IMR-90 (cell line): ENCODE data around the gene DUSP6.

Source experiments
- BHLHE40 ChIP-seq: fragments of 150-350 bp; IDR thresholded peaks from 2 replicates; pipeline ENCODE4 v1.6.1; 2016; ENCODE audit warnings: mild to moderate bottlenecking, low read depth, low read length
- CEBPB ChIP-seq: IDR thresholded peaks from 2 replicates; pipeline ENCODE4 v1.6.1; 2012; ENCODE audit warnings: low read depth, low read length, improper control_type of control experiment
- ELK1 ChIP-seq: fragments of 150-350 bp; IDR thresholded peaks from 2 replicates; pipeline ENCODE4 v1.6.1; 2016; ENCODE audit warnings: low read depth, mild to moderate bottlenecking, low read length, moderate library complexity, borderline replicate concordance
- FOS ChIP-seq: fragments of 150-350 bp; IDR thresholded peaks from 2 replicates; pipeline ENCODE4 v1.6.1; 2016; ENCODE audit warnings: low read depth, low read length
- MAFK ChIP-seq: IDR thresholded peaks from 2 replicates; pipeline ENCODE4 v1.6.1; 2012; ENCODE audit warnings: low read depth, low read length, improper control_type of control experiment
- MAZ ChIP-seq: IDR thresholded peaks from 2 replicates; pipeline ENCODE4 v1.6.1; 2012; ENCODE audit warnings: low read depth, mild to moderate bottlenecking, low read length, improper control_type of control experiment, moderate library complexity, borderline replicate concordance
- NFE2L2 ChIP-seq: fragments of 150-350 bp; IDR thresholded peaks from 2 replicates; pipeline ENCODE4 v1.6.1; 2016; ENCODE audit warnings: low read depth, mild to moderate bottlenecking, low read length
- POLR2A ChIP-seq: IDR thresholded peaks from 2 replicates; pipeline ENCODE4 v1.6.1; 2012; ENCODE audit warnings: mild to moderate bottlenecking, low read depth, low read length
- RAD21 ChIP-seq: IDR thresholded peaks from 2 replicates; pipeline ENCODE4 v1.6.1; 2012; ENCODE audit warnings: low read length, improper control_type of control experiment
- RCOR1 ChIP-seq: IDR thresholded peaks from 2 replicates; pipeline ENCODE4 v1.6.1; 2012; ENCODE audit warnings: mild to moderate bottlenecking, low read length, improper control_type of control experiment; ENCODE audit not compliant: insufficient replicate concordance
- SMC3 ChIP-seq: fragments of 150-350 bp; IDR thresholded peaks from 2 replicates; pipeline ENCODE4 v1.6.1; 2016; ENCODE audit warnings: low read depth, mild to moderate bottlenecking, antibody characterized with exemption, low read length, moderate library complexity
- TF ChIP-seq, protein P1 (sequence below): conservative IDR thresholded peaks from 2 replicates; pipeline ENCODE4 v1.5.1; 2012; ENCODE audit warnings: mild to moderate bottlenecking, low read depth, low read length, improper control_type of control experiment
- TF ChIP-seq, protein P2 (sequence below): fragments of 150-350 bp; IDR thresholded peaks from 2 replicates; pipeline ENCODE4 v1.6.1; 2017; ENCODE audit warnings: mild to moderate bottlenecking, antibody characterized with exemption, low read length, low read depth

GRCh38 chr12:89354612-89355067 lies 2.3 kb upstream of the DUSP6 start:
- TF ChIP-seq, protein P1, sequence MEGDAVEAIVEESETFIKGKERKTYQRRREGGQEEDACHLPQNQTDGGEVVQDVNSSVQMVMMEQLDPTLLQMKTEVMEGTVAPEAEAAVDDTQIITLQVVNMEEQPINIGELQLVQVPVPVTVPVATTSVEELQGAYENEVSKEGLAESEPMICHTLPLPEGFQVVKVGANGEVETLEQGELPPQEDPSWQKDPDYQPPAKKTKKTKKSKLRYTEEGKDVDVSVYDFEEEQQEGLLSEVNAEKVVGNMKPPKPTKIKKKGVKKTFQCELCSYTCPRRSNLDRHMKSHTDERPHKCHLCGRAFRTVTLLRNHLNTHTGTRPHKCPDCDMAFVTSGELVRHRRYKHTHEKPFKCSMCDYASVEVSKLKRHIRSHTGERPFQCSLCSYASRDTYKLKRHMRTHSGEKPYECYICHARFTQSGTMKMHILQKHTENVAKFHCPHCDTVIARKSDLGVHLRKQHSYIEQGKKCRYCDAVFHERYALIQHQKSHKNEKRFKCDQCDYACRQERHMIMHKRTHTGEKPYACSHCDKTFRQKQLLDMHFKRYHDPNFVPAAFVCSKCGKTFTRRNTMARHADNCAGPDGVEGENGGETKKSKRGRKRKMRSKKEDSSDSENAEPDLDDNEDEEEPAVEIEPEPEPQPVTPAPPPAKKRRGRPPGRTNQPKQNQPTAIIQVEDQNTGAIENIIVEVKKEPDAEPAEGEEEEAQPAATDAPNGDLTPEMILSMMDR, result no peak
- TF ChIP-seq POLR2A (0 out of 2 replicates have a peak, but pooled peaks have one; percentile 1), CEBPB (no peak), NFE2L2 (no peak), RAD21 (no peak), RCOR1 (no peak), ELK1 (no peak), MAZ (no peak), BHLHE40 (no peak), SMC3 (no peak), MAFK (no peak), FOS (no peak)
- TF ChIP-seq, protein P2, sequence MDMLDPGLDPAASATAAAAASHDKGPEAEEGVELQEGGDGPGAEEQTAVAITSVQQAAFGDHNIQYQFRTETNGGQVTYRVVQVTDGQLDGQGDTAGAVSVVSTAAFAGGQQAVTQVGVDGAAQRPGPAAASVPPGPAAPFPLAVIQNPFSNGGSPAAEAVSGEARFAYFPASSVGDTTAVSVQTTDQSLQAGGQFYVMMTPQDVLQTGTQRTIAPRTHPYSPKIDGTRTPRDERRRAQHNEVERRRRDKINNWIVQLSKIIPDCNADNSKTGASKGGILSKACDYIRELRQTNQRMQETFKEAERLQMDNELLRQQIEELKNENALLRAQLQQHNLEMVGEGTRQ, result no peak
